Measurements from ENCODE around the gene CCDC186.

GRCh38 chr10:114183563-114183962 lies 9.6 kb upstream of the CCDC186 start:
- no peak for TF ChIP-seq CTCF (IDR thresholded peaks at IDR 0.05)
- no peak for TF ChIP-seq EZH2 (IDR thresholded peaks at IDR 0.05)
